NB4 (cell line): Measurements from ENCODE around the gene PDIA5.

Experiments used
- MYC ChIP-seq: IDR thresholded peaks from 2 replicates; pipeline ENCODE4 v1.6.1; 2011; ENCODE audit warnings: low read depth, low read length
- POLR2A ChIP-seq: IDR thresholded peaks from 2 replicates; pipeline ENCODE4 v1.6.1; 2011; ENCODE audit warnings: mild to moderate bottlenecking; ENCODE audit not compliant: insufficient read length; ENCODE audit errors: extremely low read depth
- TF ChIP-seq, protein P1 (sequence below): IDR thresholded peaks from 2 replicates; pipeline ENCODE4 v1.6.1; 2011; ENCODE audit warnings: low read depth, low read length
- TF ChIP-seq, protein P2 (sequence below): IDR thresholded peaks from one replicate; pipeline ENCODE4 v1.5.1; 2012; ENCODE audit warnings: low read depth, low read length

DNA sequence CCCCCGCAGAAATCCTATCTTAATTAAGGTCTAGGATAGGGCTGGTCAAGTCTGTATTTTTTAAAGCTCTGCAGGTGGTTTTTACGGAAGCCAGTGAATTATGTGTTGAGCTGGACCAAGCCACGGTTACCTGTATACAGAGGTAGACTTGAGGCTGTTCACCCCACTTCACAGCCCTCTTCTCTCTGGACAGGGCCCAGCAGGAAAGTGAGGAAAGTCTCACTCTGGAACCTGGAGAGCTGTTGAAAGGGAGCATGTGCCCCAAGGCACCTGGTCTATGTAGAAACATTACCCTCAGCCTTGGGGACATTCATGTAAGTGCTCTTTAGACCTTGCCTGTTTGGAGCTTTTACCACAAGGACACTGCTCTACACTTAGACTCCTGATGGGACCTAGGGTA lies 46.1 kb upstream of the PDIA5 start:
- TF ChIP-seq, protein P1, sequence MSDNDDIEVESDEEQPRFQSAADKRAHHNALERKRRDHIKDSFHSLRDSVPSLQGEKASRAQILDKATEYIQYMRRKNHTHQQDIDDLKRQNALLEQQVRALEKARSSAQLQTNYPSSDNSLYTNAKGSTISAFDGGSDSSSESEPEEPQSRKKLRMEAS, result no peak
- TF ChIP-seq, protein P2, sequence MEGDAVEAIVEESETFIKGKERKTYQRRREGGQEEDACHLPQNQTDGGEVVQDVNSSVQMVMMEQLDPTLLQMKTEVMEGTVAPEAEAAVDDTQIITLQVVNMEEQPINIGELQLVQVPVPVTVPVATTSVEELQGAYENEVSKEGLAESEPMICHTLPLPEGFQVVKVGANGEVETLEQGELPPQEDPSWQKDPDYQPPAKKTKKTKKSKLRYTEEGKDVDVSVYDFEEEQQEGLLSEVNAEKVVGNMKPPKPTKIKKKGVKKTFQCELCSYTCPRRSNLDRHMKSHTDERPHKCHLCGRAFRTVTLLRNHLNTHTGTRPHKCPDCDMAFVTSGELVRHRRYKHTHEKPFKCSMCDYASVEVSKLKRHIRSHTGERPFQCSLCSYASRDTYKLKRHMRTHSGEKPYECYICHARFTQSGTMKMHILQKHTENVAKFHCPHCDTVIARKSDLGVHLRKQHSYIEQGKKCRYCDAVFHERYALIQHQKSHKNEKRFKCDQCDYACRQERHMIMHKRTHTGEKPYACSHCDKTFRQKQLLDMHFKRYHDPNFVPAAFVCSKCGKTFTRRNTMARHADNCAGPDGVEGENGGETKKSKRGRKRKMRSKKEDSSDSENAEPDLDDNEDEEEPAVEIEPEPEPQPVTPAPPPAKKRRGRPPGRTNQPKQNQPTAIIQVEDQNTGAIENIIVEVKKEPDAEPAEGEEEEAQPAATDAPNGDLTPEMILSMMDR, result no peak
- no peak for TF ChIP-seq MYC
- no peak for TF ChIP-seq POLR2A
